Suprapubic skin (tissue), 4 donors: ENCODE measurements around the gene NEK2. TPM values are rescaled to one million over a fixed set of nuclear protein-coding genes. Genes with fewer than 3 reads are reported as not detected.
"Not testable (repeated sequence)": the region's sequence is repeated elsewhere in the genome, so short reads cannot be mapped to it uniquely, and the experiment has no call there.

Source experiments
- DNase-seq, 2 donors: peaks; one replicate each; pipeline ENCODE4 v3.0.0-alpha.2; 2019; ENCODE audit warnings: low spot score in 2 of 2
- H3K27ac ChIP-seq: fragments of 200-600 bp; sonication (generic); one replicate; pipeline ENCODE4 v1.5.1; 2019
- H3K27me3 ChIP-seq: fragments of 200-600 bp; sonication (generic); one replicate; pipeline ENCODE4 v1.5.1; 2019
- H3K36me3 ChIP-seq: fragments of 200-600 bp; sonication (generic); one replicate; pipeline ENCODE4 v1.5.1; 2019
- H3K4me1 ChIP-seq: fragments of 200-600 bp; sonication (generic); one replicate; pipeline ENCODE4 v1.5.1; 2019
- H3K4me3 ChIP-seq: fragments of 200-600 bp; sonication (generic); one replicate; pipeline ENCODE4 v1.5.1; 2019; ENCODE audit warnings: mild to moderate bottlenecking
- H3K9me3 ChIP-seq: fragments of 200-600 bp; sonication (generic); one replicate; pipeline ENCODE4 v1.5.1; 2019
- CTCF ChIP-seq, 2 donors: fragments of 200-600 bp in 1 of 2; fragments of 450-650 bp in 1 of 2; sonication (generic) in 1 of 2; IDR thresholded peaks; one replicate each; pipeline ENCODE4 v1.5.1; 2016 to 2019; ENCODE audit warnings: antibody characterized with exemption in 2 of 2, mild to moderate bottlenecking in 1 of 2, moderate library complexity in 1 of 2
- EP300 ChIP-seq: sonication (generic); formaldehyde crosslinking; IDR thresholded peaks from one replicate; pipeline ENCODE4 v1.6.1; 2017; ENCODE audit warnings: antibody characterized with exemption
- POLR2A ChIP-seq, 2 donors: fragments of 450-650 bp; IDR thresholded peaks; one replicate each; pipeline ENCODE4 v1.6.1; 2017; ENCODE audit warnings: antibody characterized with exemption in 2 of 2, mild to moderate bottlenecking in 2 of 2, moderate library complexity in 2 of 2
- POLR2AphosphoS5 ChIP-seq, 3 donors: sonication (generic); formaldehyde crosslinking; IDR thresholded peaks; one replicate each; pipeline ENCODE4 v1.6.1; 2017; ENCODE audit warnings: antibody characterized with exemption in 3 of 3
- WGBS: methylation state at CpG from one replicate; pipeline ENCODE4 v1.1.5; 2018; 5-methylcytosine and 5-hydroxymethylcytosine counted together
- total RNA-seq, 4 donors: library from RNA; depleted of rRNA; stranded (reverse); fragments of >200 nt; gene quantifications; one replicate each; pipeline ENCODE4 v1.1.0, GENCODE V29; 2016

Gene NEK2
- total RNA-seq, 4 donors from 2014 or later, result 3.2 to 11.8 (median 3.6) TPM; not detected in 1

DNA sequence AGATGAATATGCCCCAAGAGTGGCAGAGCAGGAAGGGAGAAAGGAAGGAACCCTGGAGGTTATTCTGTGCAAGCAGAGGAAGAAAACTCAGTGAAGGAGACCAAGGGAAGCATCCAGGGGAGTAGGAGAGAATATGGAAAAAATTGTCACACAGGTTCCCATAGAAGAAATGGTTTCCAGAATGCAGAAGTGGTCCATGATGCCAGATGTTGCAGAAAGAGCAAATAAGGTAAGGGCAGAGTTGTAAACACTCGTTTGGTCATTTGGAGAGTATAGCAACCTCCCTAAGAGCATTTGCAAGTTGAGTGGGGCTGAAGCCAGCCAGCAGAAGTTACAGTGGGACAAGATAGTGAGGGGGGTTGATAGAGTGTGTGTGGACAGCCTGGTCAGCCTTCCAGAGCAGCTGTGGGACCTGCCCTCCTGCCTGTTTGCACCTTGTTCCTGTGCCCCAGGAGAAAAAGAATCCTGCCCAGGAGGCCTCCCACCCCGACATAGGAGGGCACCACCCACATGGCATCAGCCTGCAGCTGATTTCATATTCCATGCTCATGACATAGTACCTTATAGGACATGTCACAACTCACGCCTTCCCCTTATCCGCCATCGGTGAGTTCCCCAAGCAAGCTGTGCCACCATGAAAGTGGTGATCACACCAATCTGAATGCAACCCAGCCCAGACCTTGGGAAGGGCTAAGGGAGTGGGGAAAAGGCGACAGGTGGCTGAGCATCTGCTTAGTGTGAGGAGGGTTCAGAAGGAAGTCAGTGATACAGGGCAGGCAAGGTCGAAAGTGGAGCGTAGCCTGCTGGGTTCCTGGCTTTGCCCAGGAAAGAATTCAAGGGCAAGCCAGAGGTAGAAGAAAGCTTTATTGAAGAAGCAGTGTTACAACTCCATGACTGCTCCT is 8.2 kb upstream of the NEK2 start:
- H3K36me3 ChIP-seq, result no peaks in the 10 kb centered on the region
- H3K9me3 ChIP-seq, result no peaks in the 10 kb centered on the region
- no peak overlapping the region for H3K4me3 ChIP-seq
- no peaks in the 10 kb centered on the region for H3K4me1 ChIP-seq
- no peak for DNase-seq
- no peaks in the 10 kb centered on the region for H3K27me3 ChIP-seq
- WGBS, result 88% methylated on average over 8 of the region's 8 CpGs
- no peak overlapping the region for H3K27ac ChIP-seq
- no peak for TF ChIP-seq POLR2A (IDR thresholded peaks at IDR 0.05)
- TF ChIP-seq EP300, result no peak
- no peak for TF ChIP-seq CTCF (IDR thresholded peaks at IDR 0.05)
- no peak for TF ChIP-seq POLR2AphosphoS5 (IDR thresholded peaks at IDR 0.05)

DNA sequence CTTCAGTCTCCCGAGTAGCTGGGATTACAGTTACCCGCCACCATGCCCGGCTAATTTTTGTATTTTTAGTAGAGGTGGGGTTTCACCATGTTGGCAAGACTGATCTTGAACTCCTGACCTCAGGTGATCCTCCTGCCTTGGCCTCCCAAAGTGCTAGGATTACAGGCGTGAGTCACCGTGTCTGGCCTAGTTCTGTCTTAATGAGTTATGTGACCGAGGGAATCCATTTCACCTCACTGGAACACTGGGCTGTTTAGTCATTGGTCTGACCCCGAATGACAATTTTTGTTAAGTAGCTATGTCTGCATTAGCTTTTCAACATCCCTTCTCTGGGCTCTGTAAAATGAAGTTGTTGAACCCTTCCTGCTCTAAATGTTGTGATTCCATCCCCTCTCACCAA is 6.8 kb upstream of the NEK2 start:
- not testable (repeated sequence) for H3K9me3 ChIP-seq, H3K27ac ChIP-seq, DNase-seq, H3K36me3 ChIP-seq, H3K4me1 ChIP-seq, H3K4me3 ChIP-seq, H3K27me3 ChIP-seq
- WGBS, result 92% methylated on average over 7 of the region's 7 CpGs

DNA sequence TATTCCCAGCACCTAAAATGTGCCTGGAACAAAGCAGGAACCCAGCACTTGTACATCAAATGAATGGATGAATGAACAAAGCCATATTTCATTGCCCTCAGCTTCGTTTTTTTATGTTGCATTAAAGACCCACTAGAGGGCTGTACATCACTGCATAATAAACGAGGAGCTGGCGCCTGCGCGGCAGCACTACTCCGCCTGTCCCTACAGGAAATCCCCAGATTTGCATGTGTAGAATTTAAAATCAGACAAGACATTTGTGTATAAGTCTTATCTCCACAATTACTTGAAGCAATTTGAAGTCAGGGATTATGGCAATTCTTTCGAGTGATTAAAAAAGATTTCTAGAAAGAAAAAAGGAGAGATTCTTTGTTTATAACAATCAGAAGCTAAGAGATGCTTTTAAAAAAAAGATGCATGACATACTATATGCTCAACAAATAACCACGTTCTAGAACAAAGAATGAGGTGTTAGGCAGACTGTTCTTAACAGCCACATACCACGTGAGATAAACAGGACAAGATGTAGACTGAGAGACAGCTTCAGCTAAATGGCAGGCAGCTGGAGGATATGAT is 5.4 kb upstream of the NEK2 start:
- H3K4me1 ChIP-seq, result peaks cover 3% of the 10 kb centered on the region
- TF ChIP-seq CTCF (IDR thresholded peaks at IDR 0.05) (peak; percentile 61 to 68), EP300 (no peak)
- DNase-seq, result no peak
- H3K9me3 ChIP-seq, result no peaks in the 10 kb centered on the region
- 5% methylated on average over 9 of the region's 9 CpGs for WGBS
- no peaks in the 10 kb centered on the region for H3K36me3 ChIP-seq
- H3K27me3 ChIP-seq, result no peaks in the 10 kb centered on the region
- H3K27ac ChIP-seq, result no peak overlapping the region
- H3K4me3 ChIP-seq, result no peak overlapping the region

- Histone ChIP-seq H3K27me3 (no peaks in the 10 kb centered on the region), H3K36me3 (no peaks in the 10 kb centered on the region), H3K4me1 (peaks cover 12% of the 10 kb centered on the region), H3K9me3 (no peaks in the 10 kb centered on the region), H3K4me3 (no peak overlapping the region), H3K27ac (no peak overlapping the region)
- TF ChIP-seq POLR2A (IDR thresholded peaks at IDR 0.05), result no peak
- no peak for TF ChIP-seq POLR2AphosphoS5 (IDR thresholded peaks at IDR 0.05)
- TF ChIP-seq CTCF (IDR thresholded peaks at IDR 0.05), result no peak
- no peak for TF ChIP-seq EP300
- DNase-seq, result no peak
- 66% methylated on average over 6 of the region's 6 CpGs for WGBS
Measured at GRCh38 chr1:211677659-211678058, 2.2 kb upstream of the NEK2 start.

GRCh38 chr1:211676761-211677160 is 1.3 kb upstream of the NEK2 start:
- no peak overlapping the region for H3K27ac ChIP-seq
- TF ChIP-seq POLR2AphosphoS5 (IDR thresholded peaks at IDR 0.05), result no peak
- TF ChIP-seq POLR2A (IDR thresholded peaks at IDR 0.05), result no peak
- no peak for TF ChIP-seq CTCF (IDR thresholded peaks at IDR 0.05)
- TF ChIP-seq EP300, result no peak
- peaks cover 12% of the 10 kb centered on the region for H3K4me1 ChIP-seq
- H3K4me3 ChIP-seq, result no peak overlapping the region
- no peaks in the 10 kb centered on the region for H3K27me3 ChIP-seq
- no peaks in the 10 kb centered on the region for H3K9me3 ChIP-seq
- DNase-seq, result no peak
- no peaks in the 10 kb centered on the region for H3K36me3 ChIP-seq
